HG03521 (cell line): Measurements from ENCODE around the gene IGHMBP2.

Source experiments
- ATAC-seq: cut with Tn5 transposase; IDR thresholded peaks from one replicate; pipeline ENCODE4 v1.9.1; 2021; ENCODE audit warnings: mild to moderate bottlenecking, moderate library complexity; ENCODE audit not compliant: unreplicated experiment

The IGHMBP2 gene

GRCh38 chr11:68938816-68939582 lies 35.3 kb downstream of the IGHMBP2 start:
- ATAC-seq: no peak

GRCh38 chr11:68939583-68940555 lies 36.2 kb downstream of the IGHMBP2 start:
- no peak for ATAC-seq

- no peak for ATAC-seq
These were observed 37.1 kb downstream of the IGHMBP2 start for GRCh38 chr11:68940651-68941323.

- ATAC-seq: no peak
These were observed 37.8 kb downstream of the IGHMBP2 start for GRCh38 chr11:68941324-68942094.

- ATAC-seq: no peak
These were observed 38.5 kb downstream of the IGHMBP2 start for GRCh38 chr11:68942095-68942620.

- ATAC-seq: no peak
These were observed 39.1 kb downstream of the IGHMBP2 start for GRCh38 chr11:68942751-68943271.

- no peak for ATAC-seq
These were observed 42.9 kb downstream of the IGHMBP2 start for GRCh38 chr11:68946416-68947090.

GRCh38 chr11:68947151-68947550 lies 43.5 kb downstream of the IGHMBP2 start:
- ATAC-seq: no peak

GRCh38 chr11:68948496-68948895 lies 44.8 kb downstream of the IGHMBP2 start:
- ATAC-seq: no peak

GRCh38 chr11:68948935-68949334 lies 45.2 kb downstream of the IGHMBP2 start:
- no peak for ATAC-seq

- ATAC-seq: no peak
These were observed 46.6 kb downstream of the IGHMBP2 start for GRCh38 chr11:68950270-68950669.

GRCh38 chr11:68950762-68951161 lies 47.1 kb downstream of the IGHMBP2 start:
- ATAC-seq: no peak

GRCh38 chr11:68954836-68955606 lies 51.3 kb downstream of the IGHMBP2 start:
- ATAC-seq: no peak

GRCh38 chr11:68955607-68955958 lies 51.9 kb downstream of the IGHMBP2 start:
- ATAC-seq: no peak

- ATAC-seq: no peak
These were observed 52.5 kb downstream of the IGHMBP2 start for GRCh38 chr11:68956142-68956541.

- no peak for ATAC-seq
These were observed 53.0 kb downstream of the IGHMBP2 start for GRCh38 chr11:68956547-68957254.

GRCh38 chr11:68958211-68958610 lies 54.5 kb downstream of the IGHMBP2 start:
- ATAC-seq: no peak
